ENCODE data around the gene MGAT5B.

GRCh38 chr17:76935331-76935730 lies 67.1 kb downstream of the MGAT5B start:
- TF ChIP-seq EZH2 (IDR thresholded peaks at IDR 0.05; ENCODE audit: insufficient read depth, poor library complexity, severe bottlenecking), result no peak
- TF ChIP-seq EZH2phosphoT487 (IDR thresholded peaks at IDR 0.05; ENCODE audit: insufficient read depth, low read depth), result no peak
